Suprapubic skin (tissue), 4 donors: Measurements from ENCODE around the gene TYW1.
"Not testable (repeated sequence)": the region's sequence is repeated elsewhere in the genome, so short reads cannot be mapped to it uniquely, and the experiment has no call there.

ENCODE experiments used
- CTCF ChIP-seq, 2 donors: fragments of 200-600 bp in 1 of 2; fragments of 450-650 bp in 1 of 2; sonication (generic) in 1 of 2; IDR thresholded peaks; one replicate each; pipeline ENCODE4 v1.5.1; 2016 to 2019; ENCODE audit warnings: antibody characterized with exemption in 2 of 2, mild to moderate bottlenecking in 1 of 2, moderate library complexity in 1 of 2
- EP300 ChIP-seq: sonication (generic); formaldehyde crosslinking; IDR thresholded peaks from one replicate; pipeline ENCODE4 v1.6.1; 2017; ENCODE audit warnings: antibody characterized with exemption
- POLR2A ChIP-seq, 2 donors: fragments of 450-650 bp; IDR thresholded peaks; one replicate each; pipeline ENCODE4 v1.6.1; 2017; ENCODE audit warnings: antibody characterized with exemption in 2 of 2, mild to moderate bottlenecking in 2 of 2, moderate library complexity in 2 of 2
- POLR2AphosphoS5 ChIP-seq, 3 donors: sonication (generic); formaldehyde crosslinking; IDR thresholded peaks; one replicate each; pipeline ENCODE4 v1.6.1; 2017; ENCODE audit warnings: antibody characterized with exemption in 3 of 3

DNA sequence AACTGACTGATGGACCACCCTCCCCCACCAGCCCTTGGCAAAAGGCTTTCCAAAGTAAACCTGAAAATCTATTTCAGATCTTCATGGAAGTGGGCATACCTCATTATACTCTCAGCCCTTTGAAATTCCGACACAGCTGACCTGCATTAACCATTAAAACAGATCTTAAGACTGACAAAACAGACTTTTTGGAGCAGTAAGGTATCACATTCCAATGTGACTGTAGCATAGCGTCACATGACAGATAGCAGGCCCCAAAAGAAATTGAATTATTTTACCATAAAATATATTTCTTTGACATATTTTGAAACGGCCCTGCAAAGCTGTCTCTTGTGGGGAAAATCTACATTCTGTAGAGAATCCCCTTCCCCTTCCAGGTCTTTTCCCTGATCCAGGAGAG, 269.4 kb downstream of the TYW1 start:
- not testable (repeated sequence) for TF ChIP-seq POLR2A (IDR thresholded peaks at IDR 0.05); CTCF (IDR thresholded peaks at IDR 0.05); EP300; POLR2AphosphoS5 (IDR thresholded peaks at IDR 0.05)
